ENCODE measurements around the gene NDUFA5. TPM values are rescaled to one million over a fixed set of nuclear protein-coding genes. Genes with fewer than 3 reads are reported as not detected.

The NDUFA5 gene
- total RNA-seq, 1 experiment from 2014 or later = 77.0 TPM

GRCh38 chr7:123498601-123499000 is 59.0 kb downstream of the NDUFA5 start:
- POLR2A ChIA-PET = no interaction called here

GRCh38 chr7:123498031-123498430 is 59.6 kb downstream of the NDUFA5 start:
- ATAC-seq (no peak), DNase-seq (ENCODE audit: low spot score) (no peak)
- no peak overlapping the region for H3K4me3 Mint-ChIP-seq
- no peaks in the 10 kb centered on the region for H3K36me3 Mint-ChIP-seq
- POLR2A ChIA-PET = no interaction called here
- H3K27ac Mint-ChIP-seq = no peak overlapping the region
- CTCF ChIA-PET = interaction anchor here (0.6 kb wide), 1 partner anchor 33 kb away, joined by 3 read pairs; no protein-coding TSS in a partner anchor
- no peaks in the 10 kb centered on the region for H3K27me3 Mint-ChIP-seq (ENCODE audit: low read depth)
- peaks cover 13% of the 10 kb centered on the region for H3K9me3 Mint-ChIP-seq
- H3K4me1 Mint-ChIP-seq = peaks cover 21% of the 10 kb centered on the region
- TF ChIP-seq ATF2 (CRISPR knock-in tag; IDR thresholded peaks at IDR 0.05; ENCODE audit: borderline replicate concordance, low read depth) (no peak), RORB (CRISPR knock-in tag; IDR thresholded peaks at IDR 0.05) (no peak), NR1H2 (CRISPR knock-in tag; IDR thresholded peaks at IDR 0.05) (no peak), ZMAT4 (CRISPR knock-in tag; IDR thresholded peaks at IDR 0.05) (no peak), CDX4 (CRISPR knock-in tag; IDR thresholded peaks at IDR 0.05; ENCODE audit: borderline replicate concordance) (no peak), NFATC4 (CRISPR knock-in tag; IDR thresholded peaks at IDR 0.05) (no peak), JAZF1 (CRISPR knock-in tag; IDR thresholded peaks at IDR 0.05) (no peak), SOX15 (CRISPR knock-in tag; IDR thresholded peaks at IDR 0.05) (no peak), HMGA2 (CRISPR knock-in tag; IDR thresholded peaks at IDR 0.05) (no peak), ZNF232 (CRISPR knock-in tag; IDR thresholded peaks at IDR 0.05) (no peak), ZNF512 (CRISPR knock-in tag; IDR thresholded peaks at IDR 0.05; ENCODE audit: borderline replicate concordance) (no peak), E2F5 (CRISPR knock-in tag; IDR thresholded peaks at IDR 0.05) (no peak), E2F4 (CRISPR knock-in tag; IDR thresholded peaks at IDR 0.05; ENCODE audit: borderline replicate concordance, low read depth) (no peak), TEAD4 (CRISPR knock-in tag; IDR thresholded peaks at IDR 0.05) (no peak), ZNF138 (CRISPR knock-in tag; conservative IDR thresholded peaks at IDR 0.05) (no peak), ZBTB43 (CRISPR knock-in tag; IDR thresholded peaks at IDR 0.05) (no peak)

More at GRCh38 chr7:123498601-123499000, 59.0 kb downstream of the NDUFA5 start:
- ATAC-seq (no peak), DNase-seq (ENCODE audit: low spot score) (no peak)
- Mint-ChIP-seq H3K27ac (no peak overlapping the region; the same call in 1 of the 2 replicates), H3K4me1 (peaks cover 21% of the 10 kb centered on the region), H3K4me3 (no peak overlapping the region), H3K9me3 (peaks cover 13% of the 10 kb centered on the region), H3K36me3 (no peaks in the 10 kb centered on the region), H3K27me3 (ENCODE audit: low read depth) (no peaks in the 10 kb centered on the region)
- no peak for TF ChIP-seq E2F1 (CRISPR knock-in tag; IDR thresholded peaks at IDR 0.05)
- TF ChIP-seq NFYB (CRISPR knock-in tag; conservative IDR thresholded peaks at IDR 0.05; ENCODE audit: low read depth) = no peak
- no peak for TF ChIP-seq NFE2L1 (CRISPR knock-in tag; IDR thresholded peaks at IDR 0.05)
- TF ChIP-seq PREB (CRISPR knock-in tag; IDR thresholded peaks at IDR 0.05; ENCODE audit: borderline replicate concordance) = no peak
- TF ChIP-seq IRF1 (CRISPR knock-in tag; IDR thresholded peaks at IDR 0.05) = no peak
- no peak for TF ChIP-seq MAX (CRISPR knock-in tag; IDR thresholded peaks at IDR 0.05)
- CTCF ChIA-PET = interaction anchor here (0.6 to 0.9 kb wide), 2 partner anchors 32 to 126 kb away, joined by 3 read pairs; no protein-coding TSS in a partner anchor
